NB4 (cell line): ENCODE results near the gene POLE3.
"Not testable (repeated sequence)": the region's sequence is repeated elsewhere in the genome, so short reads cannot be mapped to it uniquely, and the experiment has no call there.

Experiments used
- DNase-seq: peaks from one replicate; pipeline ENCODE4 v3.0.0; 2010; ENCODE audit warnings: low read depth
- H3K4me3 ChIP-seq: one replicate; pipeline ENCODE4 v1.5.1; 2011; ENCODE audit warnings: mild to moderate bottlenecking, low read depth, low read length, moderate library complexity
- MAX ChIP-seq: IDR thresholded peaks from 2 replicates; pipeline ENCODE4 v1.6.1; 2011; ENCODE audit warnings: low read depth, low read length
- MYC ChIP-seq: IDR thresholded peaks from 2 replicates; pipeline ENCODE4 v1.6.1; 2011; ENCODE audit warnings: low read depth, low read length
- POLR2A ChIP-seq: IDR thresholded peaks from 2 replicates; pipeline ENCODE4 v1.6.1; 2011; ENCODE audit warnings: mild to moderate bottlenecking; ENCODE audit not compliant: insufficient read length; ENCODE audit errors: extremely low read depth
- TF ChIP-seq, protein P1 (sequence below): IDR thresholded peaks from one replicate; pipeline ENCODE4 v1.5.1; 2012; ENCODE audit warnings: low read depth, low read length

POLE3 gene

DNA sequence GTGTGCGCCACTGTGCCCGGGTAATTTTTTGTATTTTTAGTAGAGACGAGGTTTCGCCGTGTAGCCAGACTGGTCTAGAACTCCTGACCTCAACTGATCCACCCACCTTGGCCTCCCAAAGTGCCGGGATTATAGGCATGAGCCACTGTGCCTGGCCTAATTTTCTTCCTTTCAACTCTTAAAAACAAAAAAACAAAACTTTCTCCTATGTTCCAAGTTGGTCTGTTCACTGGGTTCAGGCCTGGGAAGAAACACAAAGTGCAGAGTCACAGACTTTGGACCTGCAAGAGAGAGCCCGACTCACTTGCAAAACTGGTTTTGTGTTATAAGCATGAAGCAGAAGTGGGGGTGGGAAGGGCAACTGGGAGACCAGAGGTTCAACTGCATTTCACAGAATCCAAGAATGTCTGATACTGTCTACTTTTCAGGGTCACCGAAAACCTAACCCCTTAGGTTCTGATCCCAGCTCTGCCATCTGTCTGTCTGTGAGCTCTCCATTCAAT, 28.5 kb downstream of the POLE3 start:
- no peak for DNase-seq
- no peak overlapping the region for H3K4me3 ChIP-seq
- no peak for TF ChIP-seq MYC
- no peak for TF ChIP-seq MAX

DNA sequence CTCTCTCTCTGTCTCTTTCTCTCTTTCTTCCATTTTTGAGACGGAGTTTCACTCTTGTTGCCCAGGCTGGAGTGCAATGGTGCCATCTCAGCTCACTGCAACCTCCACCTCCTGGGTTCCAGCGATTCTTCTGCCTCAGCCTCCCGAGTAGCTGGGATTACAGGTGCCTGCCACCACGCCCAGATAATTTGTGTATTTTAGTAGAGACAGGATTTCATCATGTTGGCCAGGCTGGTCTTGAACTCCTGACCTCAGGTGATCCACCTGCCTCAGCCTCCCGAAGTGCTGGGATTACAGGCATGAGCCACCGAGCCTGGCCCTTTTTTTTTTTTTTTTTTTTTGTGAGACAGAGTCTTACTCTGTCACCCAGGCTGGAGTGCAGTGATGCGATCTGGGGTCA, 29.0 kb downstream of the POLE3 start:
- not testable (repeated sequence) for H3K4me3 ChIP-seq, DNase-seq

DNA sequence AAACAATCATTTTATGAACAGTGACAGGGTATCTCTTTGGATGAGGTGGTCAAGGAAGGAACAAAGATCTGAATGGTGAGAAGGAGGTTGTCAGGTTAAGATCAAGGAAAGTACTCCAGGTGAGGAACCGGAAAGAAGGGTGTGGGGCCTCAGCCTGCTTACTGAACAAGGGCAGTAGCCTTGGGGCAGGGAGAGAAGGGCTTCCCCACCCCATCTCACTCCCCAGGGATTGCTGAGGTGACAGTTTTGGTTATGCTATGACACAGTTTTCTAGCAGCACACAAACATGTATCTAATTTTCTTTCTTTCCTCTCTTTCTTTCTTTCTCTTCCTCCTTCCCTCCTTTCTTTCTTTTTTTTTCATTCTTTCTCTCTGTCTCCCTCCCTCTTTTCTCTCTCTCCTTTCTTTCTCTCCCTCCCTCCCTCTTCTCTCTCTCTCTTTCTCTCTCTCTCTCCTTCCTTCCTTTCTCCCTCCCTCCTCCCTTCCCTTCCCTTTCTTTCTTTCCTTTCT, 29.6 kb downstream of the POLE3 start:
- peak; percentile 15 for DNase-seq
- H3K4me3 ChIP-seq, result no peak overlapping the region
- TF ChIP-seq, protein P1, sequence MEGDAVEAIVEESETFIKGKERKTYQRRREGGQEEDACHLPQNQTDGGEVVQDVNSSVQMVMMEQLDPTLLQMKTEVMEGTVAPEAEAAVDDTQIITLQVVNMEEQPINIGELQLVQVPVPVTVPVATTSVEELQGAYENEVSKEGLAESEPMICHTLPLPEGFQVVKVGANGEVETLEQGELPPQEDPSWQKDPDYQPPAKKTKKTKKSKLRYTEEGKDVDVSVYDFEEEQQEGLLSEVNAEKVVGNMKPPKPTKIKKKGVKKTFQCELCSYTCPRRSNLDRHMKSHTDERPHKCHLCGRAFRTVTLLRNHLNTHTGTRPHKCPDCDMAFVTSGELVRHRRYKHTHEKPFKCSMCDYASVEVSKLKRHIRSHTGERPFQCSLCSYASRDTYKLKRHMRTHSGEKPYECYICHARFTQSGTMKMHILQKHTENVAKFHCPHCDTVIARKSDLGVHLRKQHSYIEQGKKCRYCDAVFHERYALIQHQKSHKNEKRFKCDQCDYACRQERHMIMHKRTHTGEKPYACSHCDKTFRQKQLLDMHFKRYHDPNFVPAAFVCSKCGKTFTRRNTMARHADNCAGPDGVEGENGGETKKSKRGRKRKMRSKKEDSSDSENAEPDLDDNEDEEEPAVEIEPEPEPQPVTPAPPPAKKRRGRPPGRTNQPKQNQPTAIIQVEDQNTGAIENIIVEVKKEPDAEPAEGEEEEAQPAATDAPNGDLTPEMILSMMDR, result no peak
- TF ChIP-seq POLR2A (no peak), MYC (no peak), MAX (no peak)

DNA sequence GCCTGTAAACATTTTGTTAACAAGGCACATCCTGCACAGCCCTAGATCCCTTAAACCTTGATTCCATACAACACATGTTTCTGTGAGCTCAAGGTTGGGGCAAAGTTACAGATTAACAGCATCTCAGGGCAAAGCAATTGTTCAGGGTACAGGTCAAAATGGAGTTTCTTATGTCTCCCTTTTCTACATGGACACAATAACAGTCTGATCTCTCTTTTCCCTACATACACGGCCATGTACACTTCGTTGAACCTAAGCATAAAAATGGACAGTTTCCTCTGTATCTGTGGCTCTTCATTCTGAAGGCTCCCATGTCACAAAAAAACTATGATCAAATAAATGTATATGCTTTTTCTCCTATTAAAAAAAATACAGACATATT, 30.7 kb downstream of the POLE3 start:
- not testable (repeated sequence) for H3K4me3 ChIP-seq, DNase-seq

DNA sequence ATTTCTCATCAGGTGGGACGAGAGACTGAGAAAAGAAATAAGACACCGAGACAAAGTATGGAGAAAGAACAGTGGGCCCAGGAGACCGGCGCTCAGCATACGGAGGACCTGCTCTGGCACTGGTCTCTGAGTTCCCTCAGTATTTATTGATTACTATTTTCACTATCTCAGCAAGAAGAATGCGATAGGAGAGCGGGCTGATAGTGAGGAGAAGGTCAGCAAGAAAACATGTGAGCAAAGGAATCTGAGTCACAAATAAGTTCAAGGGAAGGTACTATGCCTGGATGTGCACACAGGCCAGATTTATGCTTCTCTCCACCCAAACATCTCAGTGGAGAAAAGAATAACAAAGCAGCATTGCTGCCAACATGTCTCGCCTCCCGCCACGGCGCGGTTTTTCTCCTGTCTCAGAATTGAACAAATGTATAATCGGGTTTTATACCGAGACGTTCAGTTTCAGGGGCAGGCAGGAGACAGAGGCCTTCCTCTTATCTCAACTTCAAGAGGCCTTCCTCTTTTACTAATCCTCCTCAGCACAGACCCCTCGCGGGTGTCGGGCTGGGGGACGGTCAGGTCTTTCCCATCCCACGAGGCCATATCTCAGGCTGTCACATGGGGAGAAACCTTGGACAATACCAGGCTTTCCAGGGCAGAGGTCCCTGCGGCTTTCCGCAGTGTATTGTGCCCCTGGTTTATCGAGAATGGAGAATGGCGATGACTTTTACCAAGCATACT, 31.2 kb downstream of the POLE3 start:
- not testable (repeated sequence) for DNase-seq, H3K4me3 ChIP-seq

GRCh38 chr9:113376634-113377567, 33.6 kb downstream of the POLE3 start, which contains the start of gene HDHD3:
Gene HDHD3, minus strand, starts transcription at chr9:113376986. Its CDS starts 2,632 bp downstream, at chr9:113374354.
- peak; percentile 76 for DNase-seq
- peak within 1 kb of the TSS; percentile 69 for H3K4me3 ChIP-seq
- TF ChIP-seq POLR2A, result peak; percentile 52
- TF ChIP-seq, protein P1, result no peak

- DNase-seq, result no peak
- TF ChIP-seq MYC, result no peak
- no peak overlapping the region for H3K4me3 ChIP-seq
Observed at GRCh38 chr9:113375057-113376023, 35.1 kb downstream of the POLE3 start.

DNA sequence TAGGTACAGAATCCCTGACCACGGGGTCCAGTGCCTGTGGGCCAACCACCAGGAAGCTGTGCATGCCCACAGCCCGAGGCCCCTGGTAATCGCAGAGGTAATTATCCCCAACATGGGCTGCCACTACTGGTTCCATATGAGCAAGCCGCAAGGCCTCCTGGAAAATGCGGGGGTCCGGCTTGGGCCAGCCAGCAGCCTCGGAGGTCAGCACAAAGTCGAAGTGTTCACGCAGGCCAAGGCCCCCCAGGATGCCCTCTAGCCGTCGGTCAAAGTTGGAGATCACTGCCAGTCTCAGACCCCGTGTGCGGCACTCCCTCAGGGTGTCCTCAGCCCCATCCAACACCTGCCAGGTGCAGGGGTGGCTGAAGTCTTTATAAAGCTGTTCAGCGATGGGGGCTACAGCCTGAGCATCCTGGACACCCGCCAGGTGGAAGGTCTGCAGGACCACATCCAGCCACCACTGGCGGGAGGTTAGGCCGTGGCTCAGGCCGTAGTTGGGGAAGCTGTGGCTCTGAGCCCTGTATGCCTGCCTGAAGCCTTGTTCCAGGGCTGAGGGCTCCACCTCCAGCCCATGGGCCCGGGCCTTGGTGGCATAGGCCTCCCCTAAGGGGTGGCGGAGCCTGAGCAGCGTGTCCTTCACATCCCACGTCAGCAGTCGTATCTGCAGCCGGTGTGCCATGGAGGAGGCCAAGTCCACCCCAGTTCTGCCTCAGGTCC, 36.6 kb downstream of the POLE3 start:
- no peak overlapping the region for H3K4me3 ChIP-seq
- TF ChIP-seq, protein P1, result no peak
- no peak for TF ChIP-seq MAX
- no peak for TF ChIP-seq POLR2A
- TF ChIP-seq MYC, result no peak
- DNase-seq, result no peak
